HS-27A (cell line): Measurements from ENCODE around the gene FRAS1.
"Not testable (repeated sequence)": the region's sequence is repeated elsewhere in the genome, so short reads cannot be mapped to it uniquely, and the experiment has no call there.

Experiments
- DNase-seq: peaks from one replicate; pipeline ENCODE4 v3.0.0-alpha.2; 2012; ENCODE audit warnings: low read depth, missing footprints

FRAS1 gene

DNA sequence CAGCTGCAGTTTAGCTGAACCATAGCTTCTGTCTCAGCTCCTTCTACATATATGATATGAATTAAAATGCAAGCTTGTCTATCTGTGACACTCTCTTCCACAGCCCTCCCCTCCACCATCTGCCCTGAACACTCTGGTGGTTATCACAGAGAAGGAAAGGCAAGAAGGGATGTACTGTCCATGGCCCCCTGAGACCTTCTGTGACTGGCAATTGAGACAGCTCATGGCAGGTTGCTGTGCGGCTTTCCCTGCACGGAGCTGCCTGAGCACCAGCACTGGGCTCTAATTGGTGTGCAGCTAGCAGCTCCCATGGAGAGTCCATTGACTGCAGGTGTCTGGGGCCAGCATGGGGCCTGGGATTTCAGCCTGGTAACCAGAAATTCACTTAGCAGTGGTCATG lies 384.6 kb downstream of the FRAS1 start:
- no peak for DNase-seq

DNA sequence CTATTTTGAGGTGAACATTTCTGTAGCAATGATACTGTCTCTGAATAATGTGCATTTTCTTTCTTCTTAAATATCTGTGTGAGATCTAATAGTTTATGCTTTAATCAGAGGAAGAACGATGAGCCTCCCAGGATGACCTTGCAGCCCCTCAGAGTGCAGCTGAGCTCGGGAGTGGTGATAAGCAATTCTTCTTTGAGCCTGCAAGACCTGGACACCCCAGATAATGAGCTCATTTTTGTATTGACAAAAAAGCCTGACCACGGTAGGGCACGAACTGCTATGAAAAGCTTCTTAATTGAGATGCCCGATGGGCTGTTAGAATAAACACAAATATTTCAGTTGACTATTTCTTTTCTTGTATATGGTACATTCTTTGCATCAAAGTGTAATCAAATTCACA lies 389.5 kb downstream of the FRAS1 start:
- no peak for DNase-seq

DNA sequence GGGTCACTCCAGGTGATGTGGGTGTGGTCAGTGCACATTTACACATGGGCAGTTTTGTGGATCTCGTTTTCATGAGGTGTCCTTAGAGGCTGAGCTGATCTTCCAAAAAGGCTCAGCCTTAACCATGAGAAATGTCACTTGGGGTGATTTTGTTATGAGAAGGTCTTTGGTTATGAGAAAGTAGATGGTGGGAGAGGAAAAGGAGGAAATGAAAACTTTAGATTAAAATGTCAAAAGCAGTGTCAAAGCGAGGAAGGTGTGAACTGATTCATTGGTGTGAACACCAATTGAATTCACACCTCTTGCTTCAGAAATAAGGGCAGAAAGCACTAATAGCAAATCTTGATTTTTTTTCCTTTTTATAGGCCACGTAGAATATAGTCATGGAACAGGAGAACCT lies 394.3 kb downstream of the FRAS1 start:
- DNase-seq: no peak

DNA sequence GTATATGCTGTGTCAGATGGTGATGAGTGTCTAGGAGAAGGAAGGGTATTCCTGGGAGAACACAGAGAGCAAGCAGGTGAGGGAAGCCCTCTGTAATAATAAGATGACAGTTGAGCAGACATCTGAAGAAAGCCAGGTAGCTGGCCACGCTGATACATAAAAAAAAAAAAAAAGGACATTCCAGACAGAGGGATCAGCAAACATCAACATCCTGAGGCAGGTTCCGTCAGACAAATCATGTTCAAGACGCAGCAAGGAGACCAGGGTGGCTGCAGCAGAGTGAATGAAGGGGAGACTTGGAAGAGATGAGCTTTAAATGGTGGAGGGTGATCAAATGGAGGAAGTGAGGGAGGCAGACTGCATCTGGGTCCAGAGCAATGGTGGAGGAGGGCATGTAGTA lies 396.9 kb downstream of the FRAS1 start:
- DNase-seq: no peak

DNA sequence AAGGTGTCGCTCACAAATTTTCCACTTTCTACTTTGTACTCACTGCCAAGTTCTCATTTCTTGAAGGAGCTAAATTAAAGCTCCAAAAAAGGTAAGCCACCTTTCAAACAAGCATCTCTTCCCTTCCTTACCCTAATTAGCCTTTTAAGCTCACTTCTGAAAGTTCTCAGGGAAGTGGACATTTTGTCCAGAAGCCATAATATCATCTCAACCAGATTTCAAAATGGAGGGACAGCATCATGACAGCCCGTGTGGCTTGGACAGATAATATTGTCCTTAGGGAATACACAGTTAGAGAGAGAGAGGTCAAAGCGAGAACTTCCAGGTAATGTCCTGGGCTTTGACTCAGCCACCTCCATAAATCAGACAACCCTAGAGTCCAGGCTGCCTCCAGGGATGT lies 400.6 kb downstream of the FRAS1 start:
- DNase-seq: no peak

DNA sequence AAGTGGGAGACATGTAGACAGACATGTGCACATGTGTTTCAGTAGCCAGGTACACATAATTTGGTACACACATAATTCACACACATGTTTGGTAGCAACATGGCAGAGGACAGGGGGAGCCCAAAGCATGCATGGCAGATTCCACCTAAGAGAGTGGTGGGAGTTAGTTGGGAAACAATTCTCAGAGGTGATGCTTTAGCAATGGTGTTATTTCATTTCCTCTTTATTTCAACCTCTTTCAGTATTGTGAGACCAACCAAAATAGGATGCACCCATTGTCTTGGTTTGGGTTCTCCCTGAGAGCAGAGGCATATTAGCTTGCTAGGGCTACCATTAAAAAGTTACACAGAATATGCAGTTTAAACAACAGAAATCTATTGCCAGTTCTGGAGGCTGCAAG lies 402.2 kb downstream of the FRAS1 start:
- DNase-seq: no peak

DNA sequence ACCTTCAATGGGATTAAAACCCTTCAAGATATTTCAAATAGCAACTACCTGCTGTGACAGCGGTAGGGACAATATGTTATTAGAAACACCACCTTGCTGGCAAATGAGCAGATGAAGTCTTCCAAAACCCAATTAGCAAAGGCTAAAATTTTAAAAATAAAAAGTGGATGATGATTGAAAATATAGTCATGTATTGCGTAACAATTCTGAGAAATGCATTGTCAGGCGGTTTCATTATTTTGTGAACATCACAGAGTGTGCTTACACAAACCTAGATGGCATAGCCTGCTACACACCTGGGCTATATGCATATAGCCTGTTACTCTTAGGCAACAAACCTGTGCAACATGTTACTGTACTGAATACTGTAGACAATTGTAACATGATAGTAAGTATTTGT lies 403.2 kb downstream of the FRAS1 start:
- no peak for DNase-seq

DNA sequence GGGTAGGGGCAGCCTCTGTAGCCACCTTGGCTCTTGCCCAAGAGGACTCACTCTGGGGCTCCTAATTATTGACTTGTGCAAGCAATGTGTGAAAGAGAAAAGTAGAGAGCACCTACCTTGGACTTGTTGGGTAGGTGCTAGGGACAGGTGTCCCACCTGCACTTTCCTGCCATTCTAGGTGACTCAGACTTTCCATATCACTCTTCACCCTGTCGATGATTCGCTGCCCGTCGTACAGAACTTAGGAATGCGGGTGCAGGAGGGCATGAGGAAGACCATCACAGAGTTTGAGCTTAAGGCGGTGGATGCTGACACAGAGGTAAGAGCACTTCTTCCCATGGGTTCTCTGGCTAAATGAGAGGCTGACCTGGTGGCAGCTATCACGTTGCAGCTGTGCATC lies 407.1 kb downstream of the FRAS1 start:
- no peak for DNase-seq

DNA sequence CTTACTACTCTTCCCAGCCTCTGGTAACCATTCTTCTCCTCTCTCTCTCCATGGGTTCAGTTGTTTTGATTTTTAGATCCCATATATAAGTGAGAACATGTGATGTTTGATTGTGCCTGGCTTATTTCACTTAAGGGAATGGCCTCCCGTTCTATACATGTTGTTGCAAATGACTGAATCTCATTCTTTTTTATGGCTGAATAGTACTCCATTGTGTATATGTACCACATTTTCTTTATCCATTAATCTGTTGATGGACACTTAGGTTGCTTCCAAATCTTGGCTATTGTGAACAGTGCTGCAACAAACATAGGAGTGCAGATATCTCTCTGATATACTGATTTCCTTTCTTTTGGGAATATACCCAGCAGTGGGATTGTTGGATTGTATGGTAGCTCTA lies 410.1 kb downstream of the FRAS1 start:
- DNase-seq: not testable (repeated sequence)

DNA sequence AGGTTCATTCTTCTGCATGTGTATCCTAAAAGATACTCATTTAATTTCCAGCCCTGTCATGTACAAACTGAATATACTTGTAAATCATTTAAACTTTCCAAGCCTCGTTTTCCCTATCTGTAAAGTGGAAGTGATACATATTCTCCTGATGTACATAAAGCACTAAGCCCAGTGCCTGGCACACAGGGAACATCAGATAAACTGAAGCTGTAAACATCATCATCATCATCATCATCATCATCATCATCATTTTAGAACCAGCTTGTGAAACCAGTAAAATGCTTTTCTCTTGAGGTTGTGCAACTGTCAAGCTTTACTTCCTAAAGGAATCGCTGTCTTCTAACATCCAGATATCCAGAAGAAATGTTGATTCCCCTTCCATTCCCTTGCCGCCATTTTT lies 411.1 kb downstream of the FRAS1 start:
- no peak for DNase-seq

DNA sequence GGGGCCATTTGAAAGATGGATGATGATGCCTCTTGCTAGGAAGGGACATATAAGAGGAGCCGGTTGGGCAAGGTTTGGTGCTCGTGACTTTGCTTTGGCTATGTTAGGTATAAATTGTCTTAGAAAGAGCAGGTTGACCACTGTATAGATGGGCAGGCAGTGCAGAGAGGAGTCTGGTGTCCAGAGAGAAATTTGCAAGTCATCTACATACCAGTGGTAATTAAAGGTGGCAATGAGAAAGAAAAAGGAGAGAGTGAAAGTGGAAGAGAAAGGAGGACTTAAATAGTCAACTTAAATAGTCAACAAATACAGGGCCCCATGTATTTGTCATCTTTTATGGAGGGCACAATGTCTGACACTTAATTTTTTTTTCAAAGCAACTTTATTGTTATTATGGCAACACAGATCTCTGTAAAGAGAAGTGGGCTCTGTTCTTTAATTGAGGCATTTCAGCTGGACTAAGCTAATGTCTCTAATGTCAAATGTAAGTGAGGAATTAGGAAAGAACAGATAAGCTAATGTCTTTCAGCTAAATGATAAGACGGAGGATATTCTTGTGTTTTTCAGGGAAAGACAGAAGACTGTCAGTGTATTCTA lies 419.1 kb downstream of the FRAS1 start:
- no peak for DNase-seq

DNA sequence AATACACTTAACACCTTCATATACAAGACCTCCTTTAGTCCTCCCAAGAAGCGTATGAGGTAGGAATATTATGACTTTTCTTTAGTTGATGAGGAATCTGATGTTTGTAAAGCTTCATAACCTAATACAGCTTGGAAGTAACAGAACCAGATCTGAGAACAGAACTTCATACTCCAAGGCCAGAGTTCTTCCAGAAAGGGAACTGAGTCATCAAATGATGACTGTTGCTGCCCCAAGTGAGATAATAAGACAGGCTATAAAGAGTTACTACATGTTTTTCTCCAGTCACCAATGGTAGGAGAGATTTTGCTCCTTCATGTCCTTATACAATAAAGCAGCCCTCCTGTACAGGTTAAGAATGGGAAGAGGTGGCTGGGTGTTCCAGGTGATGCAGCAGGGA lies 420.2 kb downstream of the FRAS1 start:
- DNase-seq: no peak

DNA sequence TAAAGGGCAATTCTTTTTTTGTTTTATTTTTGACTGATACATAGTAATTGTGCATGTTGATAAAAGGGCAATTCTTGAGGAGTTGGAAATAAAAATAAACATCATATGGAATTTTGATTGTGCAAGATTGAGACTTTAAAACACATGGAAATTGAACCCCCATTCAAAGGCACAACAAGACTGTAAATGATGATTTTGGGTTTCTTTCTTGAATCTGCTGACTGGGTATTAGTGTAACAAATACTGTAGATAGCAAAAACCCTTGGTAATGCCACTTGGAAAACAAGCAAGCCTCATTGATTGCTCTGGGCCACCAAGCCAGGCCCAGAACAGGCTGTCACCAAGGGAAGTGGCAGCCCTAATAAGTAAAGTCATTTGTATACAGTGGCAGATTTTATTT lies 421.4 kb downstream of the FRAS1 start:
- no peak for DNase-seq

DNA sequence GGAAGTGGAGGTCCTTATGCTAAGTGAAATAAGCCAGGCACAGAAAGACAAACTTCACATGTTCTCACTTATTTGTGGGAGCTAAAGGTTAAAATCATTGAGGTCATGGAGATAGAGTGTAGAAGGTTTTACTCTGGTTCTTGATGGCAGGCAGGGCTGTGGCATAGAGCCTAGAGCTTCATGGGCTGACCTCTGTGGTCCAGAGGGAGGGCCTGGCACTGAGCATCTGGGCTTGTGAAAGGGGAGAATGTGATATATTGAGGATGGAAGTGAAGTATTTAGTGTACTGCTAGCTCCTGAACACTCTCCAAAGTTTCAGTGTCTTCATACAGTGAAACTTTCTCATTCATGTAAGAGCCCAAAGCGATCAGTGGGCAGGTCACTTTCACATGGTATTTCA lies 423.2 kb downstream of the FRAS1 start:
- no peak for DNase-seq

DNA sequence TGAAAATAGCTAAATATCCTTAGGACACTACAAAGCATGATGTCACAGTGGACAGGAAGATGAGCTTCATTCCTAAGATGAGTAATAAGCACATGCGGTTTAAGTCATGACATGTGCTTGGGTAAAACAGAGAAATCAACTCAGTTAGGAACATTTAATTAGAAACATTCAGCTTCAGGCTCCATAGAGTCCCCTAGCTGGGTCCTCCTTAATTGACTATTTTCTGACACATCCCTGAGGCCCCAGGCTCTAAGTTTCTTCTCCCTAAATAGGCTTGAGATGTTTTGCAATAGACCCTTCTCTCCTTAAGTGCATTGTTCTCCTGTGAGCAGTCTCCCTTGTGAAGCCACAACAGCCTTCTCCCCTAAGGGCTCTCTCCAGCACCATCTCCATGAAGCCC lies 424.1 kb downstream of the FRAS1 start:
- no peak for DNase-seq

DNA sequence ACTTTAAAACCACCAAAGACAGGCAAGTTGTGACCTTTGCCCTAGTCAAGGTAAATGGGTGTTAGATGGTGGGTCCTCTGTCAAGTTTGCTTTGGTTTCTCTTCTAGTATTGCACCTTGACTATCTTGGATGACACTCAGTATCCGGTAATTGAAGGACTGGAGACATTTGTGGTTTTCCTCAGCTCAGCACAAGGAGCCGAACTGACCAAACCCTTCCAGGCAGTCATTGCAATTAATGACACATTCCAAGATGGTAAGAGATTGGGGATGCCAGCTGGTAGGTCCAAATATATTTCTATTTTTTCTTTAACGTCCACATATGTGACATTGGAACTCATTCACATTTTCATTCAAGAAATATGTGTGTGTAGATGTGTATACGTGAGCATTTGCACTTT lies 425.2 kb downstream of the FRAS1 start:
- DNase-seq: no peak

DNA sequence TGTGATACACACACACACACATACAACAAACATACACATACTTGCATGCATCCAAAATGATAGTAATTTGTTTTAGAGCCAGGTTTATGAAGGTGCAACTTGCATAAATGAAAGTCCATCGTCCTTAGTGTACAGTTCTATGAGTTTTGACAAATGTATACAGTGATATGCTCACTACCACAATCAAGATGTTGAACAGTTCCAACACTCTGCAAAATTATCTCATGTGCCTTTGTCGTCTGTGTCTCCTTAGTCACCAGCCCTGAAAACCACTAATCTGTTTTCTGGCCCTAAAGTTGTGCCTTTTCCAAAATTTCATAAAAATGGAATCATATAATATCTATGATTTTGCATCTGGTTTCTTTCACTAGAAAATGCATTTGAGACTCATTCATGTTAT lies 426.7 kb downstream of the FRAS1 start:
- no peak for DNase-seq

DNA sequence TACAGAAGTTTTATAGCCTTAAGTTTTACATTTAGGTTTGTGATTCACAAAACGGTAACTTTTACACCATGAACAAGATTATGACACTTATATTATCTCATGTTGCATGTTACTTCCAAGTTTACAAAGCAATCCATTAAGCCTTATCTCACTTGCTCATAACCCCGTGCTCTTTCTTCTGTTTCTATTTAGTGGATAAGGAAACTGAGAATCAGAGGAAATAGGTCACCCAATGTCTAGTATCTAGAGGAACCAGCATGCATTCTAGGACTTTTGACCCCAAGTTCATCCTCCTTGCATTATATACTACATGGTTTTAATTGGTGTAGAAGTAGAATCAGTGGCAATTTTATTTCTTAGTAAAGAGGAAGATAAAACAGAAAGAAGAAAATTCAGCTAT lies 427.5 kb downstream of the FRAS1 start:
- no peak for DNase-seq

DNA sequence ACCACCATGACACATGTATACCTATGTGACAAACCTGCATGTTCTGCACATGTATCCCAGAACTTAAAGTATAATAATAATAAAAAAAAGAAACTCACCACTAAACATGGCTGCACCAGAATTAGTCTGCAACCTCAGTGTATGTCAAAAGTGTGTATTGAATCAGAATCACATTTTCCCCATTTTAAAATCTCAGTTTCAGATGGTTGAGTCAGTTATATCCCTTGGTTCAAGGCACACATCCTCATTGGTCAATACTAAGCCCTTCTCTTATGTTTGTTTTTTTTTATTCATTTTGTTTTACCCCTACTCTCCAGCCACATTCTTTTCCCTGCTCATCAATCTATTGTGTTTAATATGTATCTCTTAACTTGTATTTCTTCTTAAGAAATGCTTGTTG lies 436.6 kb downstream of the FRAS1 start:
- no peak for DNase-seq

DNA sequence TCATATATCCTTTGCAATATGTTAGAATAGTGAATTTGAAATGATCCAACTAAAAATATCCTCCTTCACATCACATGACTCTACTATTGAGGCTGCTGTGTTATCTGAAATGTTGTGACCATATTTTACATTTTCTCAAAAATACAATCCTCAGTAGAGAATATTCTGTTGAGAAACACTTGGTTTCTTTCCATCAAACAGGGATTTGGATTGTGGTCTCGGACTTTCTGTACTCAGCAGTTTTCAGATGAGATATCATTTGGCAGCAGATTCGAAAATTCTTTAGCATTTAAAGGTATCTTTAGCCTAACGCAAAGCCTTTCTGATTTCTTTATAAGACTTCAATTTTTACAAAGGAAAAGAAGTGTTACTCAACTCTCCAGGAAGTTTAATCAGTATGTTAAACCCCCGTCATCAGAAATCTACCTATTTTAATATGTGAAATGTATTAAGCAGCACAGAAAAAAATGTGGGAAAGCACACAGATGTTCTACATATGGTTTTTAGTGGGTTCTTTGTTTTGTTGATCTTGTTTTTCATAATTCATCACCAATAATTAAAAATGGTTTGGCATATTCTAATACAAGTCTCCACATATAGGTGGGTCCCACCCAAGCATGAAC lies 439.0 kb downstream of the FRAS1 start:
- no peak for DNase-seq

DNA sequence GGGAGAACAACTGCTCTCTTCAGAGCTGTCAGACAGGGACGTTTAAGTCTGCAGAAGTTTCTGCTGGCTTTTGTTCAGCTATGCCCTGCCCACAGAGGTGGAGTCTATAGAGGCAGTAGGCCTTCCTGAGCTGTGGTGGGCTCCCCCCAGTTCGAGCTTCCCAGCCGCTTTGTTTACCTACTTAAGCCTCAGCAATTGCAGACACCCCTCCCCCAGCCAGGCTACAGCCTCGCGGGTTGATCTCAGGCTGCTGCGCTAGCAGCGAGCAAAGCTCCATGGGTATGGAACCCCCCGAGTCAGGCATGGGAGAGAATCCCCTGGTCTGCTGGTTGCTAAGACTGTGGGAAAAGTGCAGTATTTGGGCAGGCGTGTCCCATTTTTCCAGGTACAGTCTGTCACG lies 449.1 kb downstream of the FRAS1 start:
- not testable (repeated sequence) for DNase-seq

DNA sequence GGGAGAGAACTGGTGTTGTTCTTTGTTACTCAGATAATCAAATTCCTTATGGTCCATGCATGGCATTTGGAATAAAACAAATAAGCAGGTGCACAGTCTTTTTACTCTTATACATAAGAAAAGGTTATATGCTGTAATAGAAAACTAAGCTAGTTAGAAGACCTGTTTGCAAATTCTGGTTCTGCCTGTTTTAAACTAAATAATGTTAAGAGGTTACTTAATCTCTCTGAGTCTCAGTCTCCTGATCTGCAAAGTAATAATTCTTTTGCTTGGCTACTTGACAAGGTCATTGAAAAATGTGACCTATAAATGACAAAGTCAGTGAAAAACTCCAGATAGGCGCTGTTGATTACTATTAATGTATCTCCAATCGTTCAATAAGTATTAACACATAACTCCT lies 451.9 kb downstream of the FRAS1 start:
- no peak for DNase-seq

DNA sequence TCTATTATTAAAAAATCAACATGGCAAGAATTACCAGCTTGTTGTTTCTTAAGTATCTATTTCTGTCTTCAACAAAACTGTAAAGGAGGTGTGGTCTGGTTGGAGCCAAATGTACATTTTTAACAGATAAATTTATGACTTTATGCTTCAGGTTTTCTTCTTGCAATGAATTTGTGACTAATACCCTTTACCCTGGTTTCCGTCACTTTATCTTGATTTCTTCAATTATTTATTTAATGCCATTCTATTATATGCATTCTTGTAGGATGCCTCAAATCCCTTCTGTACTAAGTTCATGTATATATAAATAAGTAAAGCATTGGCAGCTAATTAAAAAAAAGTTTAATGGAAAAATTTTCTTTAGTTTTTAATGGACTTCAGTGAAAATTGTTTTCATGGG lies 453.0 kb downstream of the FRAS1 start:
- no peak for DNase-seq

DNA sequence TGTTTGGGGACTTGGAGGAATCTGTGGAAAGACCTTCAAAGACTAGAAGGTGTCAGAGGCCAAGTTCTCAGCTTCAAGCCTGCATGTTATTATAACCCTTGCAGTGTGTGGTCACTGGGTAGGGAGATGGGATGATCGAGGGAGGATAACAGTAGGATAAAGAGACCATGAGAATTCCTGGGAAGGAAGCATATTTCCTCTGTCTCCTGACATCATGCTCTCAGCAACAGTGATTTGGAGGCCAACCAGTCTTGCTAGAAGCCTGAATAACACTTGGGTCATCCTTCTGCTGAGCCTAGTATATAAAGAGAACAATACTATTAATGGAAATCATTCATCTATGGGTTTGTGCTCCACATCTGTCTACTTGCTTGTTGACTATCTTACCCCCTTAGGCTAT lies 453.6 kb downstream of the FRAS1 start:
- no peak for DNase-seq
